Measurements from ENCODE around the gene CBFA2T3. TPM values are rescaled to one million over a fixed set of nuclear protein-coding genes. Genes with fewer than 3 reads are reported as not detected.

CBFA2T3 gene
- total RNA-seq, 6 experiments from 2014 or later = not detected

DNA sequence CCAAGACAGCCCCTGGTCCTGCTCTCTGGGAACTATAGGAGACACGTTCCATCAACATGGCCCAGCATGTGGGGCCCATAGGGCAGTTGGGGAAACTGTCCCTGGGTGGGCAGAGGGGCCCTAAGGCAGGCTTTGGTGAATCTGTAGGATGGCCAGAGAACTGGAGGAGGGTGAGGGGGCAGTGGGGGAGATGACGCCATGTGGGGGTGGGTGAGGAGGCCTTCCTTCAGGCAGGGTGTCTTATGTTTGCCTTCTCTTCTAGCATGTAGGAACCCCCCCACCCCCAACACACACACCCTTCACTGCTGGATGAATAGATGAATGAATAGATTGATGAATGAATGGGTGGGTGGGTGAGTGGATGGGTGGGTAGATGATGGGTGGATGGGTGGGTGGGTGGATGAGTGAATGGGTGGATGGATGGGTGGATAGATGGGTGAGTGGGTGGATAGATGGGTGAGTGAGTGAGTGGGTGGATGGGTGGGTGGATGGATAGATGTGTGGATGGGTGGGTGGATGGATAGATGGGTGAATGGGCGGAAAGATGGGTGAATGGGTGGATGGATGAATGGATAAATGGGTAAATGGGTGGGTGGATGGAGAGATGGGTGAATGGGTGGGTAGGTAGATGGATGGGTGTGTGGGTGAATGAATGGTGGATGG lies 2.5 kb upstream of the CBFA2T3 start:
- H3K27ac Mint-ChIP-seq = no peak overlapping the region
- H3K36me3 Mint-ChIP-seq (ENCODE audit: low read depth) = no peaks in the 10 kb centered on the region
- DNase-seq = no peak
- TF ChIP-seq, protein P1, sequence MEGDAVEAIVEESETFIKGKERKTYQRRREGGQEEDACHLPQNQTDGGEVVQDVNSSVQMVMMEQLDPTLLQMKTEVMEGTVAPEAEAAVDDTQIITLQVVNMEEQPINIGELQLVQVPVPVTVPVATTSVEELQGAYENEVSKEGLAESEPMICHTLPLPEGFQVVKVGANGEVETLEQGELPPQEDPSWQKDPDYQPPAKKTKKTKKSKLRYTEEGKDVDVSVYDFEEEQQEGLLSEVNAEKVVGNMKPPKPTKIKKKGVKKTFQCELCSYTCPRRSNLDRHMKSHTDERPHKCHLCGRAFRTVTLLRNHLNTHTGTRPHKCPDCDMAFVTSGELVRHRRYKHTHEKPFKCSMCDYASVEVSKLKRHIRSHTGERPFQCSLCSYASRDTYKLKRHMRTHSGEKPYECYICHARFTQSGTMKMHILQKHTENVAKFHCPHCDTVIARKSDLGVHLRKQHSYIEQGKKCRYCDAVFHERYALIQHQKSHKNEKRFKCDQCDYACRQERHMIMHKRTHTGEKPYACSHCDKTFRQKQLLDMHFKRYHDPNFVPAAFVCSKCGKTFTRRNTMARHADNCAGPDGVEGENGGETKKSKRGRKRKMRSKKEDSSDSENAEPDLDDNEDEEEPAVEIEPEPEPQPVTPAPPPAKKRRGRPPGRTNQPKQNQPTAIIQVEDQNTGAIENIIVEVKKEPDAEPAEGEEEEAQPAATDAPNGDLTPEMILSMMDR (IDR thresholded peaks at IDR 0.05) = no peak
- no peaks in the 10 kb centered on the region for H3K4me1 Mint-ChIP-seq (ENCODE audit: low read depth)
- H3K9me3 Mint-ChIP-seq = no peaks in the 10 kb centered on the region
- H3K4me3 Mint-ChIP-seq = no peak overlapping the region
- peaks cover 30% of the 10 kb centered on the region for H3K27me3 Mint-ChIP-seq (ENCODE audit: insufficient read depth)

DNA sequence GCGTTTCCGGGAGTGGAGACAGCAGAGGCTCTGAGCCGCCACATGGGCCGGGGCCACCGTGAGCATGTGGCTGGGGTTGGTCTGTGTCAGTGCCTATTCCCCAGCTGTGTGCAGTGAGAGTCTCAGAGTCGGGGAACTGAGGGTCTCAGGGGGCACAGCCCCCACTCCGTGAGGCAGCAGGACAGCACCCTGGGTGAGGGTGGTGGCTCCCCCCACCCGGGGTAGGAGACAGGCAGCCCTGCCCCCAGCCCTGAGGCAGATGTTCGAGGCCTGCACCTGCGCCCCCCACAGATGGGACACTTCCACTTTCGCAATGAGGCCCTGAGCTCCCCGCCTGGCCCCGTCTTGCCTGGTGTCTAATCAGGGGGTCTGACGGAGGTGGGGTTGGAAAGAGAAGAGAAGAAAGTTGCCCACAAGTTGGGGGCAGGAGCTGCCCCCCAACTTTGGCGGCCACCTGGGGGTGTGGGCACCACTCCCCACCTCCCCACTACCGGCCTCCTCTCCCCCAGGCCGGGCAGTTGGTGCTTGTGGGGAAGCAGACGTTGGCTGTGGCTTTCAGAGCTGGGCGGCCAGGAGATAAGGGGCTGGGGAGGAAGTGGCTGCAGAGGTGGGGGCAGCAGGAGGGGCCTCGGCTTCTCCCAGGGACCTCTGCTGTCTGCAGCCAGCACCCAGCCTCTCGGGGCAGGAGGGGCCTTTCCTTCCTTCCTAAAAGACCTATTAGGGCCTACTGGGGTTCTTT lies 1.8 kb upstream of the CBFA2T3 start:
- H3K4me1 Mint-ChIP-seq (ENCODE audit: low read depth) = no peaks in the 10 kb centered on the region
- peaks cover 29% of the 10 kb centered on the region for H3K27me3 Mint-ChIP-seq (ENCODE audit: insufficient read depth)
- DNase-seq = no peak
- TF ChIP-seq, protein P1 (IDR thresholded peaks at IDR 0.05) = no peak
- H3K36me3 Mint-ChIP-seq (ENCODE audit: low read depth) = no peaks in the 10 kb centered on the region
- no peaks in the 10 kb centered on the region for H3K9me3 Mint-ChIP-seq
- no peak overlapping the region for H3K27ac Mint-ChIP-seq
- H3K4me3 Mint-ChIP-seq = no peak overlapping the region

DNA sequence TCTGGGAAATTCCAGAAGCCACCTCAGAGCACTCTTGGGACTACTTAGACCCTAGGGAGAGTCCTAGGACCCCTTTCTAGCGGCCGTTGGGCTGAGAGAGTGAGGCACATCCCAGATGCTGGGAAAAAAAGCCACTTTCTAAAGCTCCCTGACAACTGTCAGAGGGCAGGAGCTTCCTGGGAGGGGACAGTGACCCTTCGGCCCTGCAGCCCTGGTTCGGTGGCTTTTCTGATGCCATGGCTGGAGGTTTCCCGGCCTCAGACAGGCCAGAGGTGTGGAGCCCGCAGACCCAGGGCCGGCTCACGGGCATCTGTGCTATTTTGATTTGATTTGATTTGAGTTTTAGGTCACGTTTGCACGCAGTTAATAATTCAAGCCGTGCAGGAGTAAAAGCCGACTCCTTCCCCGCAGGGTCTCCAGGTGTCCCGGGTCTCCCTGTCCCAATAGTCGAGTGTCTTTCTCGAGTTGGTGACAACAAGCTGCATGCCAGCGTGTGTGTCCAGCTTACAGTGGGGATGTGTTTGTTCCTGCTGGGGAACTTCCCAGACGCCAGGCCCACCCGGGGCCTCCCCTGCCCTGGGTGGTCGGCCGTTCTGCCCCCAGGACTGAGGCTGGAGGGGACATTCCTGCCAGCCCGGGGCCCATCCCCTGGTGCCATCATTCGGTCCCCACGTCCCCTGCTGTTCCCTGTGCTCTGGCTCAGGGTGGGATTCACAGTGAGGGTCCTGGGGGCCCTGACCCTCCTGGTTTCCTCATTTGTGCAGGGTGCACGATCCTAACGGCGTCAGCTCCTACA lies 1.0 kb upstream of the CBFA2T3 start:
- Mint-ChIP-seq H3K27ac (no peak overlapping the region), H3K4me1 (ENCODE audit: low read depth) (no peaks in the 10 kb centered on the region), H3K4me3 (no peak overlapping the region), H3K27me3 (ENCODE audit: insufficient read depth) (peaks cover 29% of the 10 kb centered on the region), H3K9me3 (no peaks in the 10 kb centered on the region), H3K36me3 (ENCODE audit: low read depth) (no peaks in the 10 kb centered on the region)
- TF ChIP-seq, protein P1 (IDR thresholded peaks at IDR 0.05) = no peak
- no peak for DNase-seq

DNA sequence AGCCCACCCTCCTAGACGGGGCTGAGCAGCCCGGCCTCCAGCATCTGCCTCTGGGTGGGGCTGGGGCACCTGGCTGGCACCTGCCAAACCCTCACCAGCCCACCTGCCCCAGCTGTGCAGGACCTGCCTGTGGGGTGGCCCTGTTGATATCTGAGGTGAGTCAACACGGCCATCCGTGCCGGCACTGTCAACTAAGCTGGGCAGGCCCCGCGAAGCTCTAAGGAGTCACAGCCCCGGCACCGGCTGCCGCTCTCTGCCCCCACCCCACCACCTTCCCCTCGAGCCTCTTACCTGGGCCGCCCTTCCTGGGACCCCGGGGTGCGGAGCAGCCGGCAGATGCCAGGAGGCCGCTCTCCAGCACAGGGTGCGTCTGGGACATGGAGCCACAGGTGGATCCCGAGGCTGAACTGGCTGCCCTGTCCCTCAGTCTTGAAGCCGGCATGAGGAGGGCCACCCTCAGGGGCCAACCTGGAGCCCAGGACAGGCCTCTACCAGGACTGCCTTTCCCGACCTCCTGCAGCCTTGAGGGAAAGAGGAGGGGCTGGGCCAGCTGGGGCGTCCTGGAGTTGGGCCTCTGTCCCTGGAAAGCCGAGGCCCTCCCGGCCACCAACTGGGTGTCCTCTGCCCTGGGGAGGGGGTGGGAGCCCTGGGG lies 515 bp downstream of the CBFA2T3 start:
- TF ChIP-seq, protein P1 (IDR thresholded peaks at IDR 0.05) = no peak
- Mint-ChIP-seq H3K4me3 (no peak overlapping the region), H3K9me3 (no peaks in the 10 kb centered on the region), H3K27me3 (ENCODE audit: insufficient read depth) (peaks cover 30% of the 10 kb centered on the region), H3K4me1 (ENCODE audit: low read depth) (no peaks in the 10 kb centered on the region), H3K27ac (no peak overlapping the region), H3K36me3 (ENCODE audit: low read depth) (no peaks in the 10 kb centered on the region)
- DNase-seq = no peak

DNA sequence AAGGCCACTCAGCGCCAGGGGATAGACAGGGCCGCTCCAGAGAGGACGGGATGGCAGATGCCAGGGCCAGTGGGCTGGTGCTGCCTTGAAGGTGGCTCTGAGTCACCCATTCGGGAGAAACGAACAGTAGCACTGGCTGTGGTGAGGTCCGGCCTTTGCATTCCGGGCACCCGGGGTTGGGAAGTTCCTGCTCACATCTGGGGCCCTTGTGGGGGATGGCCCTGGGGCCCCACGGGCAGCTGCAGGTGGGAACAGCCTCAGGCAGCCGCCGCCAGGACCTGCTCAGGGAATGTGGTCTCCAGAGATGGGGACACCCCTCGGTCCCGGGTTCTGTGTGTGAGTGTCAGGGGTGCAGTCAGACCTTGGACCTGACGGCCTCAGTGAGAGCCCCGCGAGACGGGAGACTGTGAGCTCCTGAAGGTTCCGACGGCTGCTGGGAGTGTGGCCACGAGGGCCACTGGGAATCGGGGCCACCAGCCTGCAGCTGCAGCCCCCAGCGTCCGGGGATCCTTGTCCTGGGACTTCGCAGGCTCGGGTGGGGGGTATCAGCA lies 1.4 kb downstream of the CBFA2T3 start:
- Mint-ChIP-seq H3K27ac (no peak overlapping the region), H3K9me3 (no peaks in the 10 kb centered on the region), H3K4me3 (no peak overlapping the region), H3K27me3 (ENCODE audit: insufficient read depth) (peaks cover 25% of the 10 kb centered on the region), H3K36me3 (ENCODE audit: low read depth) (no peaks in the 10 kb centered on the region), H3K4me1 (ENCODE audit: low read depth) (no peaks in the 10 kb centered on the region)
- TF ChIP-seq, protein P1 (IDR thresholded peaks at IDR 0.05) = no peak
- no peak for DNase-seq
